ENCODE results near the gene UFD1. TPM values are rescaled to one million over a fixed set of nuclear protein-coding genes. Genes with fewer than 3 reads are reported as not detected.
A peak's percentile ranks its signal among the peaks of the same experiment; 100 is the strongest.

The UFD1 gene
- total RNA-seq, 1 experiment from 2014 or later, result 98.1 TPM

DNA sequence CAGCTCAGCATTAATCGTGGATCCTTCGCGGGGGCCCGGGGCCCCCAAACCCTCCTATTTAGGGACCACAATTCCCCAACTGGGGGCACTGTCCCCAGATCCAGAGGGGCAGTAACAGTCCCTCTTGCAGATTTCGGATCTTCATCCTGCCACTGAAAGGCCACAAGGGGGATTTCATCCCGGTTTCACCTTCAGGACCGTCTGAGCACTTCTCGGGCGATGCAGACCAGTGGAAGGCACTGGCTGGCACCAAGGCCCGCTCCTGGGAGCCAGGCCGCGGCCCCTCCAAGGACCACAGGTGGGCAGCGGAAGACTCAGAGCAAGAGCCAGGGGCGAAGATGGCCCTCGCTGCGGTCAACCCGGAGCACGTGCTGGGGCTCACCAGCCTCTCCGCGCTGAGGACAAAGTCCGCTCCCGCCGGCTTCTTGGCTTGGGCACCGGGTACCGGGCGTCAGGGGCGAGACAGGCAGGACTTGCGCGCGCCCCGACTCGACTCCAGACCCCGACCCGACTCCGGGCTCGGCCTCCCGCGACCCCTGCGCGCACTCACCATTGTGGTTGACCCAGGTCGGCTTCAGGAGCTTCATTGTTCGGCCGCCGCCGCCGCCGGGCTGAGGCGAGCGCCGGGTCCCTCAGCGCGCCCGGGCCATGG is 48.0 kb downstream of the UFD1 start:
- Histone ChIP-seq H3K4me1 (peaks cover 6% of the 10 kb centered on the region; the same call in 1 of the 2 replicates), H3K27ac (peak overlapping the region; percentile 54), H3K36me3 (peaks cover 5% of the 10 kb centered on the region), H3K27me3 (no peaks in the 10 kb centered on the region), H3K4me3 (peak overlapping the region; percentile 83), H3K9me3 (replicated peaks) (no peaks in the 10 kb centered on the region)
- DNase-seq, result peak; percentile 21 to 42

DNA sequence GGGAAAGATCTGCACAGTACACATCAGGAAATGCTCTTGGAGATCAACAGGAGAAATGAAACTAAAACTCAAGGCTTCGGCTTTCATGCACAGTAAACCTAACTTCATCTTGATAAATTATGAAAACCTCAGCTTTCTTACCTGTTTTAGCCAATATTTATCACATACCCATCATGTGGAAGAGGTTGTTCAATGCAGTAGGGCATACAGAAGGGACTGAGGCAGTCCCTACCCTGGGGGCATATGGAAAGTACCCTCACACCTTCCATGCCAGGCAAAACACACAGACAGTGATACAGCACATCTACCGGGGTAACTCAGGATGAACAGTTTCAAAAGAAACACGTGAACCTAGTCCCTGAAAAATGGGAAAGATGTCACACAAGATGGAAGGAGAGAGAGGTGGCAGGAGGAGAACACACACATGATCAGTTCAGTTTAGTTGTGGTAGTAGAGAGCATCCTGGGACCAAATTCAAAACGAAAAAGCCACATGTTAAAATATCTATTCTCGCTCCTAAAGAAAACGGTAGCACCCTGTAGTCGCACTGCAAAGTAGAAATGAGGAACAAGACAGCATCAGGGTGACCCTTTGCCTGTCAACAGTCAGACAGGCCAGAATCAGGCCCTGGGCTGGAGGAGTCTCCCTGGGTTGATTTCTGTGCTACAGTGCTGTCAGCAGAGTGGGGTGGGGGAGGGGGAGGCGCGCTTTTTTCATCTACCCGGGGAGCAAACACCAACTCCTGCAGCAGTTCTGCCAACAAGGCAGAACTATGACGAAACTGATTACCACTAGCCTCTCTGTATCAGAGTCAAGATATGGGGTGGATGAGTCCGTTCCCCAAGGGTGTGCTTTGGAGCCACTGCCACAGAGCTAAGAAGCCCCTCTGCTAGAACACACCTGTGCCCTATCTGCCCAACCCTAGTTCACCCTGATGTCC is 48.8 kb downstream of the UFD1 start:
- Histone ChIP-seq H3K4me3 (peak overlapping the region; percentile 83), H3K36me3 (peaks cover 3% of the 10 kb centered on the region; the same call in 1 of the 2 replicates), H3K4me1 (peaks cover 6% of the 10 kb centered on the region; the same call in 1 of the 2 replicates), H3K27me3 (no peaks in the 10 kb centered on the region), H3K27ac (peak overlapping the region; percentile 54; the same call in 1 of the 2 replicates), H3K9me3 (replicated peaks) (no peaks in the 10 kb centered on the region)
- DNase-seq, result peak; percentile 11 to 16

DNA sequence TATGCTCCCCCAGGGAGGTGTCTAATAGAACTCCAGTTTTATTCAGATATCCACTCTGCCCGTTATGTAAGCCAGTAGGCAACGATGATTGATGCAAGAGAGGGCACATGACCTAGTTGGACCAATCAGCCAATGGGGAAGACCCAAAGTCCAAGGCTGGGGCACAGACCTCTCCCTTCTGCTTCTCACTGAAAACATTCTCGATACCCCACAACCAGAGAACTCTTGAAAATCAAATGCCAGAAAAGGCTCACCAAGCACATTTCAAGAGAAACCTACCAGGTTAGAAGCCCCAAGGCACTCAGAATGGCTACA is 54.9 kb downstream of the UFD1 start:
- H3K4me3 ChIP-seq, result no peak overlapping the region
- no peak for DNase-seq
- no peak overlapping the region for H3K27ac ChIP-seq
- H3K36me3 ChIP-seq, result no peaks in the 10 kb centered on the region
- no peaks in the 10 kb centered on the region for H3K9me3 ChIP-seq (replicated peaks)
- no peaks in the 10 kb centered on the region for H3K27me3 ChIP-seq
- no peaks in the 10 kb centered on the region for H3K4me1 ChIP-seq

DNA sequence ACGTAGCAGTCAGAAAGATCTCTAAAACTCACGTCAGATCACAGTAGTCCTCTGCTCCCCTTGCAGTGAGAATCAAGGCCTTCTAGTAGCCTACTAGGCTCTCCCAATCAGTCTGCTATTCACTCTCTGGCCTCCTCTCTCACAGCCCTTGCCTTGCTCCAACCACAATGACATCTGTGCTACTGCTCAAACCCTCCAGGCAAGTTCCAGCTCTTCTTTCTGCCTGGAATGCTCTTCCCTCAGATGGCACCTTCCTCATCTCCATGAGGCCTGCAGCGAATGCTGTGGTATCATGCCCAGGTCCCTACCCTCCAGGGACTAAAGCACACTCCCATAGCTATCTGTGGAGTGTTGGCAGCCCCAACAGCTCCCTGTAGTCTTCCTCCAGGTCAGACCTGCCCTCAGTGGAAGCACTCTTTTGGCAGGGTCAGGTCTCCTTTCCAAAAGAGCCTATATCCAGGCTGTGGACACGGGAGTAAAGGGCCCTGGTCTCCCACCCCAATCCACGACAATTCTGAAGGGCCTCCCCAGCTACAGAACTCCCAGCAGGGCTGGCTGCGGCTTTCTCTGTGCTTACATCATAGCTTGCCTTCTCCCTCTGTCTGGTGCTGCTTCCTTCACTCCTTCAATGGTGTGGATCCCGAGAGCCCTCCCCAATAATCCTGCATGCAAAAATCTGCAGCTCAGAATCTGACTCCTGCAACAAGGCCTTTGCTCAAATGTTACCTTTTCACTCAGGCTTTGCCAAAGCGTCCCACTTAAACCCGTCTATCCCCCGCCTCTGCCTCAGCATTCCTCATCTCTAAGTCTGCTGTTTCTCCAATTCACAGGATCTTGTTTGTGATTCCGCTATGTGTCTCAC is 56.3 kb downstream of the UFD1 start:
- no peak overlapping the region for H3K27ac ChIP-seq
- no peaks in the 10 kb centered on the region for H3K4me1 ChIP-seq
- no peaks in the 10 kb centered on the region for H3K36me3 ChIP-seq
- peak in 1 of 2 experiments; percentile 23 for DNase-seq
- H3K27me3 ChIP-seq, result no peaks in the 10 kb centered on the region
- H3K4me3 ChIP-seq, result no peak overlapping the region
- H3K9me3 ChIP-seq (replicated peaks), result no peaks in the 10 kb centered on the region

DNA sequence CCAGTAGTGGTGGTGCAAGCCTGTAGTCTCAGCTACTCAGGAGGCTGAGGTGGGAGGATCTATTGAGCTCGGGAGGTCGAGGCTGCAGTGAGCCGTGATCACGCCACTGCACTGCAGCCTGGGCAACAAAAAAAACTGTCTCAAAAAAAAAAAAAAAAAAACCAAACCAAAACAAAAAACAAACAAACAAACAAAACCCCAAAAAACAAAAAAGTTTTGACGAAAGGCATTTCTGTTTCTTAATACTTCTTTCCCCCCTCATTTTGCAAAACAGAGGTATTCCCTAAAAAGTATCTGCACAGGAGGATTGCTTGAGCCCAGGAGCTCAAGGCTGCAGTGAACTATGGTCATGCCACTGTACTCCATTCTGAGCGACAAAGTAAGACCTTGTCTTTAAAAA is 58.7 kb downstream of the UFD1 start:
- Histone ChIP-seq H3K27me3 (no peaks in the 10 kb centered on the region), H3K4me3 (no peak overlapping the region), H3K36me3 (peaks cover 4% of the 10 kb centered on the region; the same call in 1 of the 2 replicates), H3K27ac (no peak overlapping the region), H3K4me1 (no peaks in the 10 kb centered on the region), H3K9me3 (replicated peaks) (0 out of 2 replicates have a peak, but pooled peaks cover 4% of the 10 kb centered on the region)
- no peak for DNase-seq

DNA sequence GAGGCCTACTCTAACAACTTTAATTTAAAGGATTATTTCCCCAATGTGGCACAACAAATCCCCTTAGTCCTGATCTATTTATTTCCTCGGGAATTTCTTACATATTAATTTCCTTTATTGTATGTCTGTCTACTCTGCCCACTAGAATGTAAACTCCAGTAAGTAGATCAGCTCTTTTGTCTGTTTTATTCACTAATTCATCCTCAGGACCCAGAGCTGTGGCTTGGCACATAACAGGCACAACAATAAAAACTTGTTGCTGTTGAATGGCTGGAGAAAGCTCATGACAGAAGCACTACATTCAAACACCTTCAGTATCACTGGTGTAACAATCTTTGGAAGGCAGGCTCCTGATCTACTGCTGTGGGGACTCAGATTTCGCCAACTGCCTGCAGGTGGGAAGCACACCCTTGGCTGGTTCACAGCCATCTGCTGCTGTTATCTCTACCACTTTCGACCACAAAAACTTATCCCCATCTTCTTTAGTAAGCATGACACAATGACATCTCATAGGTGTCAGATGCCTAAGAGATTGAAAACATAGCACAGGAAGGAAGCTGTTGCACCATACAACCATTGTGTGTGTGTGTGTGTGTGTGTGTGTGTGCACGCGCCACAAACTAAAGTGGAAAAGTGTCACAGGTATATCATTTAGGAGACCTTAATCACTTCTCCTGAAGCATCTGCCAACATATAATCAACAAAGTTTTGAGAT is 59.4 kb downstream of the UFD1 start:
- no peaks in the 10 kb centered on the region for H3K27me3 ChIP-seq
- DNase-seq, result no peak
- H3K27ac ChIP-seq, result no peak overlapping the region
- 0 out of 2 replicates have a peak, but pooled peaks cover 4% of the 10 kb centered on the region for H3K9me3 ChIP-seq (replicated peaks)
- peaks cover 4% of the 10 kb centered on the region; the same call in 1 of the 2 replicates for H3K36me3 ChIP-seq
- H3K4me3 ChIP-seq, result no peak overlapping the region
- no peaks in the 10 kb centered on the region for H3K4me1 ChIP-seq

DNA sequence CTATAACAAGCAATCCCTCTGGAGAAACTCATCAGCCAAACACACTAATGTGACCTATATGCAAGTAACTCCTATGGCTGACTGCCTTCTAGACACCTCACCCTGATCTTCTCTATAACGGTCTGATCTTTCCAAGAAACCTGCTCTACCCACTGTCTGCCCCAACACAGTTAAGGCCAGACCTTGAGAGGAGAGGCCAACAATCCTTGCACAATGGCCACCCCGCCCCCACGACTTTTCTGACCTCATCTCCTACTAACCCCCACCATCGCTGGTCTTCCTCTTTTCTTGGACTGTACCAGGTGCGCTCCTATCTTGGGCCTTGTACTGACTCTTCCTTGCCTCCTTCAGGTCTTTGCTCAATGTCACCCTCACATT is 59.9 kb downstream of the UFD1 start:
- no peak overlapping the region for H3K27ac ChIP-seq
- H3K36me3 ChIP-seq, result peaks cover 4% of the 10 kb centered on the region; the same call in 1 of the 2 replicates
- H3K27me3 ChIP-seq, result no peaks in the 10 kb centered on the region
- 0 out of 2 replicates have a peak, but pooled peaks cover 4% of the 10 kb centered on the region for H3K9me3 ChIP-seq (replicated peaks)
- no peak overlapping the region for H3K4me3 ChIP-seq
- no peaks in the 10 kb centered on the region for H3K4me1 ChIP-seq
- no peak for DNase-seq

DNA sequence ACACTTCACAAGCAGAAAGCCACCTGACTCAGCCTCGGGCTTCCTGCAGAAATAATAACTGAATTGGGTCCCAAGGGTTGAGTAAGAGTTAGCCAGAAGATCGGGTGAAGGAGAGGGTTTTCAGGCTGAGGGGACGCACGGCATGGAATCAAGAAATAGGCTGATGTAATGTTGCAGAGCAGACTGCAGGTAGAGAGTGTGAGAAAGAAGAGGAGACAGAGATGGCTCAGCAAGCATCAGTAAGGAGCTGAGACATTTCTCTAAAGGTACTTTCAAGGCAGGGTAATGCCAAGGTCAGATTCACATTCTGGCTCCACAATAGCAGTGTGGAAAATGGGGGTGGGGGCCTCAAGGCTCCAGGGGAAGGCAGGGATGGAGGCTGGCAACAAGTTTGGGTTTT is 66.1 kb downstream of the UFD1 start:
- Histone ChIP-seq H3K4me1 (no peaks in the 10 kb centered on the region), H3K27ac (no peak overlapping the region), H3K27me3 (no peaks in the 10 kb centered on the region), H3K9me3 (replicated peaks) (0 out of 2 replicates have a peak, but pooled peaks cover 4% of the 10 kb centered on the region), H3K36me3 (peaks cover 16% of the 10 kb centered on the region), H3K4me3 (no peak overlapping the region)
- DNase-seq, result no peak

DNA sequence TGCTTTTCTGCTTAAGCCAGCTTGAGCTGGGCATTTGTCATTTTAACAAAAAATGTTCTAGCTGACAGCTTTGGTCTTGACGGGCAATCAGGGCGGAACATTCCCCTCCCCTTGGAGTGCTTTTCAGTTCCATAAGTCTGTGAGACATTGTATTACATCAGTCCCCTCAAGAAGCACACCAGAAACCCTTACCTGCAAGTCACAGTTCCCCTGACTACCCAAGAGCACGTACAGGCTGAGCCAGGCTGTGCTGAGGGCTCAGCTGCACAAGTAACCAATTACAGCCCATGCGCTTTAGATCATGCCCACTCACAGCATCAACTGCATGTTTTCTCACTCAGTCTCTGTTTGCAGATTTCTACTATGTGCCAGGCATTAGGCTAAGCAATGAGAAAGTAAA is 66.5 kb downstream of the UFD1 start:
- no peak for DNase-seq
- Histone ChIP-seq H3K4me3 (no peak overlapping the region), H3K27ac (no peak overlapping the region), H3K4me1 (no peaks in the 10 kb centered on the region), H3K36me3 (peaks cover 18% of the 10 kb centered on the region), H3K27me3 (no peaks in the 10 kb centered on the region), H3K9me3 (replicated peaks) (0 out of 2 replicates have a peak, but pooled peaks cover 2% of the 10 kb centered on the region)

DNA sequence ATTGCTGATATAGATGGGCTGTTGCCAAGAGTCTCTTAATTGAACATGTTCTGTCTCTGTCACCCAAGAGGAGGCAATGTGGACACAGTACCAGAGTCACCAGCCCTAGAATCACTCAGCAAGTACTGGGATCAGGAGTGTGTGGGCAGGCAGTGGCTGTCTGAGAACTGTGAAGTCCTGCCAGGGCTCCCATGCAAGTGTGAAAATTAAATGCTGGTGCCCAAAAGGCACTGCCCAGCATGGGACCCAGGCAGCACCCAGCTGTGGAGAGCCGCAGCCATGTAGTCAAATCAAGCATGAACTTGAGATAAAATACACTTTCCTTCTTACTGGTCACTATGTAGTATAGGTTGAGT is 67.3 kb downstream of the UFD1 start:
- Histone ChIP-seq H3K4me3 (no peak overlapping the region), H3K27ac (no peak overlapping the region), H3K36me3 (peaks cover 20% of the 10 kb centered on the region), H3K9me3 (replicated peaks) (no peaks in the 10 kb centered on the region), H3K27me3 (no peaks in the 10 kb centered on the region), H3K4me1 (no peaks in the 10 kb centered on the region)
- no peak for DNase-seq

DNA sequence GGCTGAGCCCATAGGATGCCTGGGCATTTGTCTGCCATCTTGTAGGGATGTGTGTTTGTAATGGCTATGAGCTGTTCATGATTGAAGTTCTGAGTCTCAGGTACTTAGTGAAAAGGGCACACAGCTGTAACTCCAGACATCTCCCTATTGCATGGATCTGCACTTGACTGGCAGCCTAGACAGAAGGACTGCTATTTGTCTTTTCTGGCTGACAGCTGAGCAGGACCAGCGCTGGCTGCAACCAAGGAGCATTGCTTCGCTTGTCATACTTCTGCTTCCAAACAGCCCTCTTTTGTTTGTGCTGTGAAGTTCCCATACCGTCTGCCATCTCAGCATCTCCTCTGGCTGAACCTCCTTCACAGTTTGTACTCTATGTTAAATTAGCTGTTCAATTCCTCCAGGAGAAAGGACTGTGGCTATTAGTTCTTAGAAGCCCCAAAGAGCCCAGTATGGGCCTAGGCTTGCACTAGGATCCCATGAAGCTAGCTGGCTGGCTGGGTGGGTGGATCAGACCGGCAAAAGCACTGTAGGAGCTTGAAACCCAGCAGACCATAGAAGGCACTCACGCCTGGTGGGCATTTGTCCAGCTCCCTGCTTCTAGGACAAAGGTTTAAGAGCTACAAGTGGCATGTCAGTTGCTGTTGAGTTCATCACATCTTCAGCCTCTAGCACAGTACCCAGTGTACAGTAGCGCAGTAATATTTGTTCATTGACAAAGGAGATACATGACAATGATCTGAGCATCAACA is 67.9 kb downstream of the UFD1 start:
- H3K9me3 ChIP-seq (replicated peaks), result no peaks in the 10 kb centered on the region
- no peak overlapping the region for H3K27ac ChIP-seq

DNA sequence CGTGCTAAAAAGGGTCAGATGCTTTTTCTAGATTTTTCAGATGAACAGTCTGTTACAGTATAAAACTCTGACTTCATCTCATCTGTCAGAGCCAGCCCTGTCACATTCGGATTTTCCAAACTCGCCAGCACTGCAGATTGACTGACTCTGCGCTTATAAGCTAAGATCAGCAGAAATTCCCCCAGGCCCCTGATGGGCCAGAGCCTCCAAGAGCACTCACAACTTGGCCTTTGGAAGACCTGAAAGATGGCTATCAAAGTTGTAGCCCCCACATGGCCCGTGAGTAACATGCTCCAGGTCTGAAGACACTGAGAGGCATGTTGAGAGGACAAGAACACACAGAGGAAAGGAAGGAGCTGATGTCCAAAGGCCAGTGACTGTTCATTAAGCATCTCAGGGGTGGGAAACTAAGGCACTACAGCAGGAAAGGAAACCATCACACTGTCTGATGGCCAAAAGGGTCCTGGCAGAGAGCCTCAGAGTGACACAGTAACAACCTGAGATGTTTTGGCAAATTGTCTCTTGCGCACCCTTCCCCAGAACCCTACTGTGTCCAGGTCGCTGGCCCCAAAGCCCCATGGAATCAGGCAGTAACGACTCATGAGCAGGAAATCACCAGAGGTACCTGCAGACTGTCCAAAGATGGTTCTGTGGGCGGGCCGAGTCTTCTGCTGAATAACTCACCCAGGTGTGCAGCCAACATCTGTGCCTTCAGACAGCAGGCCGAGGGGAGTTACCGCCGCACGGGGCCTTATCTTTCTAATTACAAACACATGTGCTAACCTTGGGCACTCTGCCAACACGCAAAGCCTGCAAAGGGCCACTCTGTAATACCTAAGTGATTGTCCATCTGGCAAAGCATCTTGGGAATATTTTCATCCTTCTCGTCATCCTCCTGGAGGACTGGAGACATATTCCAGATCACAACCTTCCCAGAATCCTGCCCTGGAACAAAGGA is 71.1 kb downstream of the UFD1 start:
- peak in 1 of 2 experiments; percentile 13 for DNase-seq
- no peaks in the 10 kb centered on the region for H3K4me1 ChIP-seq
- H3K9me3 ChIP-seq (replicated peaks), result no peaks in the 10 kb centered on the region
- H3K36me3 ChIP-seq, result peaks cover 30% of the 10 kb centered on the region
- H3K27me3 ChIP-seq, result no peaks in the 10 kb centered on the region
- no peak overlapping the region for H3K4me3 ChIP-seq
- H3K27ac ChIP-seq, result no peak overlapping the region

More for the DNA sequence above, 67.9 kb downstream of the UFD1 start:
- Histone ChIP-seq H3K36me3 (peaks cover 21% of the 10 kb centered on the region), H3K27me3 (no peaks in the 10 kb centered on the region), H3K4me1 (no peaks in the 10 kb centered on the region), H3K4me3 (no peak overlapping the region)
- no peak for DNase-seq

DNA sequence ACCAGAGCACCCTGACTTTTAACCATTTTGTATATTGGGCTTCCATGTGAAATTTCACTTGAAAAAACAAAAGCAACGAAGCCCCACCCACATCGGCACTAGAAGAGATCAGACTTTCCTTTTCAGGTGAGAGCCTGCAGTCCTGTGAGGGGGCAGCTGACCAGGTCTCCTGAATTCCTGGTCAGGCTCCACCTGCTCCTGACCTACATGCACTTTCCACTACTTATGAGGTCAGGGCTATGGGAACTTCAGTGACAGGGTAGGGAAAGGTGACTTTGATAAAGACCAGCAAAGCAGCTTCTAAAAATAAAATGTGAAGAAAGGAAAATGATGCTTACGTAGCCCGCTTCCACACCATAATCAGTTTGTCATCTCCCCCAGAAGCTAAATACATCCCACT is 72.1 kb downstream of the UFD1 start:
- no peaks in the 10 kb centered on the region for H3K9me3 ChIP-seq (replicated peaks)
- DNase-seq, result no peak
- no peak overlapping the region for H3K4me3 ChIP-seq
- no peaks in the 10 kb centered on the region for H3K4me1 ChIP-seq
- peaks cover 34% of the 10 kb centered on the region for H3K36me3 ChIP-seq
- no peak overlapping the region for H3K27ac ChIP-seq
- H3K27me3 ChIP-seq, result no peaks in the 10 kb centered on the region

Measured in SJCRH30 (cell line).